Measurements from ENCODE around the gene TSPAN3.

TSPAN3 gene

DNA sequence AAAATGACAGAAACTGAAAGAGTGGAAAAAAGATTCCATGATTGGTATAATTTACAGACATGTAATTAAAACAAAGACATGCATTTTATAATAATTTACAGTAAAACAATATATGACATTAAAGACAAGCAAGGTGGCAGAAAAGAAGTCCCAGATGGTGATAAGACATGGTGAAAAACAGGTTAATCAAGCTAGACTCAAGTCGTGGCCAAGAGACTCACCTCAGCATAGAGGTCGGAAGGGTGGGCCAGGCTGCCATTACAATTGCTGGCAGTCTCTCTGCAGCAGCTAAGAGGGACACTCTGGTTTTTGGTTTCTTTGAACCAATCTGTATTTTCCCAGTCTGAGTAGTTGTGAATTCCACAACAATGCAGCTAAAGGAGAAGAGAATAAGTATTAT is 18.4 kb downstream of the TSPAN3 start:
- no peak for DNase-seq (ENCODE audit: low read depth)

- no peak for DNase-seq (ENCODE audit: low read depth)
These were observed 22.6 kb downstream of the TSPAN3 start for GRCh38 chr15:77048135-77048876.

DNA sequence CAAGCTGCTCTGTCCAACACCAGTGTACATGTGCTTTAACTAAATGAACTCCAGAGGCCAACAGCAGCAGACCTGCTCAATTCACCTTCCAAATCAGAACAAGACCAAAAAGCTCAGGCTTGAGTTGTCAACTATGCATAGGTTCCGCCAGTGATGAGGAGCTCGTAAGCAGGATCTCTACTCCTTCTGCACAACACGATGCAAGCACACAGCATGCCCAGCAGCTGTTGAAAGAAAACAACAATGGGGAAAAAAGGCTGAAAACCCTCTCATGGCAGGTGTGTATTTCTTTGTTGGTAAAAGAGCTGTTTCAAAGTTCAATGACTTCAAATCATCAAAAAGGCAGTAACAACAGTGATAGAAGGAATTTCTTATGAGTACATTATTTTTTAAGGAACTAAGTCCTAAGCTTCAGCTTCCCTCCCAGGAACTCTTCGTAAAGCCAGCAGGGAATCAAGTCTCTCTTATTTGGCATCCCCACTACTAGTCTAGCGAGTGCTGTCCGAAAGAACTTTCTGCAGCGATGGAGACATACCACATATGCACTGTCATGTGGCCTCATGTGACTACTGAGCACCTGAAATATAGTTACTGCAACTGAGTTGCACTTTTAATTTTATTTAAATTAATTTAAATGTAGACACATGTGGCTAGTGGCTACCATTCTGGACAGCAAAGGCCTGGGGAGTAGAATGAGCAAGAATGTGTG is 24.1 kb downstream of the TSPAN3 start:
- no peak for DNase-seq (ENCODE audit: low read depth)

GRCh38 chr15:77045985-77046384 is 24.9 kb downstream of the TSPAN3 start:
- DNase-seq (ENCODE audit: low read depth): no peak

DNA sequence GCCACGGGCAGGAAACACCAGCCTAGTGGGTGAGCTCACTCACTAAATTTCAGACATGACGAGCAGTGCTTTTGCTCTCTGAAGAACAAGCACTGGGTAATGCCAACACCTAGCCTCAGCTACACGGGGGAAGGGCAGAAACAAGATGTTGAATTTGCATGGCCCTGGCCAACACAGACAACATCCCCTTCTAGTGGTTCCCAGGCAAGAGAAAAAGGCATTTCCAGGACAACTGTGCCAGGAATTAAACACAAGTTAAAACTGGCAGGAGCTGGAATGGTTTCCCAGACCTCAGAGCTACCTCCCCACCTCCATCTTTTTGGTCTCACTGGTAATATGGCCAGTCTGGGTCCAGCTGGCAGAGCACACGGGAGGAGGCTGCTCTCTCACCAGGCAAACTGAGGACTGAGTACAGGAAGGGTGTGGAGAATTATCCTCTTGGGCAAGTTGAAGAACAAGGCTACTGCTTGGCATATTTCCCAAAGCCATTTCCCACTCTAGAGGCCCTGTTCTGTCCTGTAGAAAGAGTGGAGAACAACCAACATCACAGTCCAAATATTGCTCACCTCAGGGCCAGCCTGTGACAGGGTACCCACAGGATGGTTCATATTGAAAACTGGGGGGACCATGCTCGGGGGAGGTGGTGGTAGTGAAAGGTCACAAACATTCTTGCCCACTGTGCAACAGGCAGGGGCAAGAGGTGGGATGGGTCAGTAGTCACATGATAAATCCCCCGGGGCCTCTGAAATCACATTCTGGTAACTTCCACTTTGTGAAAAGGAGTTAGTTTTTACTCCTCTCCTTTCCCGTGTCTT is 26.5 kb downstream of the TSPAN3 start:
- DNase-seq (ENCODE audit: low read depth): no peak

GRCh38 chr15:77042955-77043920 is 27.7 kb downstream of the TSPAN3 start:
- DNase-seq (ENCODE audit: low read depth): no peak

GRCh38 chr15:77042245-77042919 is 28.5 kb downstream of the TSPAN3 start:
- DNase-seq (ENCODE audit: low read depth): no peak

DNA sequence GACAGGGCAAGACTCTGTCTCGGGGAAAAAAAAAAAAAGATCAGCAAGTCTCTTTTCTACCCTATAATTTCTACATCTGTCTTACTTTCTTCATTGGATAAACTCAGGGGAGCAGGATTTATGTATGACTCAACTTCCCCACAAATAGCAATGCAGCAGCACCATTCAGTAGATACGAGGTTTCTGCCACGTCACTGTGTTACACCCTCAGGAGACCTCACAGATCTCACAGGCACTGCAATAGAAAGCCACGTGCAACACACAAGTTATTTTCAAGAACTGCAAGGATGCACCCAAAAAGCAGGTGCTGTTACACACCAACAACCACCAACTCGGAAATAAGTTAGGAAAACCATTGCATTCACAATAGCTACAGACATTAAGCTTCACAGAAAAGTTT is 30.2 kb downstream of the TSPAN3 start:
- DNase-seq (ENCODE audit: low read depth): no peak

DNA sequence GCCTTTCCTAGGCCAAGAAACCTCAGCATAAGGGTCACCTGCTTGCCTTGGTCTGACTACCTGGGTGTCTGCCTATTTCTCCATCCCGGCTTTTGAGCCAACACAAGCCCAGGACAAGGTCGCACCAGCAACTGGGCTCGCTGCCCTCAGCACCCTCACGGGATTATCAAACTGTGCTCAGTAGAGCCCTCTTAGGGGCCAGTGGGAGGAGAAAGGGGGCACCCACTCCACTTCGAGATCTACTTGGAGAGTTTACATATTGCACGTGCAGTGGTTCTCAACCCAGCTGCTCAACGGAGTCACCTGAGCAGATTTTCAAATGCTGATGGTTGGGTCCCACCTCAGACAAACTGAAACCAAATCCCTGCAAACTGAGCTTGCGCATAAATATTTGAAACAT is 31.1 kb downstream of the TSPAN3 start:
- DNase-seq (ENCODE audit: low read depth): no peak

DNA sequence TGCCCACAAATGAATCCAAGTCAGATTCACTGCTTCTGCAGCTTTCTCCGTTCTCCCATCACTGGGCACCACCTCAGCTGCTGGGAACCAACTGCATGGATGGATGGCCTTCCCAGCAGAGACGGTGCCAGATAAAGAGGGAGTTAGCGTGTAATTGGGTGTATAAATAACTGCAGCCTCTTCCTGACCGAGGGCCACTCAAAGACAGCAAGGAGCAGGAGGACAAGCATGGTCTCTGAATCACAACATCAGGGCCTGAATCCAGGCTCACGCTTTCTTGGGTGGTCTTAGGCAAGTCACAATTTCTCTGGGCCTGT is 31.7 kb downstream of the TSPAN3 start:
- no peak for DNase-seq (ENCODE audit: low read depth)

DNA sequence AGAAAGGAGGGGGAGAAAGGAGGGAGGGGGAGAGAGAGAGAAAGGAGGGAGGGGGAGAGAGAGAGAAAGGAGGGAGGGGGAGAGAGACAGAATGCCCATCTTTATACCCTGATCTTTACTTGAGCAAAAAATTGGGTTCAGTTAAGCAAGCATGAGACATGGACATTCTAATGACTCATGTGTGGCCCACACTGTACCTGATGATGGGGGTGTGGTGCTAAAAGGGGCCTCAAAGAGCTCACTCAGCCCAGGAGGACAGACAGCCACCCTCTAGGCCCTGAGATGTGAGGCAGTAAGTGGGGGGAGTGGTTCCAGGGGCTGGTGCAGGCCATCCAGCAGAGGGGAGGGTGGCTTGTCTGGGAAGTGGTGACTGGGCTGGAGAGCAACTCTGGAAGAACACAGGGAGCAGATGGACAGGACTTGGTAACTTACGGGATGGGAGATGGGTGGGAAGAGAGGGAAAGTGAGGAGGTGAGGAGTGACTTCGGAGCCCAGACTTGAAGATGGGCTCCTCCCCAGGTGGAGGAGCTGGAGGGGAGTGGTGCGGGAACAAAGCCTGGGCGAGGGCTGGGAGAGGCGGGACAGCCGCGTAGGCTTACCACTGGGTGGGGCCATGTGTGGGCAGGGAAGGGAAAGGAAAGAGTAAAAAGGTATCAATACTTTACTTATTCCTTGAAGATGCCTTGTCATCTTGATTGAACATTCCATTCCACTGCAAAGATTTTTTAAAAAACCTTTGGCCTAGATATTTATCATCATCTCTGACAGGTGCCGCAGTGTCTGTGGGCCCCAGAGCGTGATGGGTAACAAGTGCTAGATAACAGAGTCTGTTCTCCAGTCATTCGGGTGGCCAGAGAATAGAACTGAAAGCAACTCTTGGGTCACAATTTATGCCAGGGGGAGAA is 32.3 kb downstream of the TSPAN3 start:
- no peak for DNase-seq (ENCODE audit: low read depth)

GRCh38 chr15:77037388-77038209 is 33.3 kb downstream of the TSPAN3 start:
- DNase-seq (ENCODE audit: low read depth): no peak

GRCh38 chr15:77036537-77037387 is 34.1 kb downstream of the TSPAN3 start:
- no peak for DNase-seq (ENCODE audit: low read depth)

GRCh38 chr15:77035999-77036471 is 34.9 kb downstream of the TSPAN3 start:
- DNase-seq (ENCODE audit: low read depth): no peak

DNA sequence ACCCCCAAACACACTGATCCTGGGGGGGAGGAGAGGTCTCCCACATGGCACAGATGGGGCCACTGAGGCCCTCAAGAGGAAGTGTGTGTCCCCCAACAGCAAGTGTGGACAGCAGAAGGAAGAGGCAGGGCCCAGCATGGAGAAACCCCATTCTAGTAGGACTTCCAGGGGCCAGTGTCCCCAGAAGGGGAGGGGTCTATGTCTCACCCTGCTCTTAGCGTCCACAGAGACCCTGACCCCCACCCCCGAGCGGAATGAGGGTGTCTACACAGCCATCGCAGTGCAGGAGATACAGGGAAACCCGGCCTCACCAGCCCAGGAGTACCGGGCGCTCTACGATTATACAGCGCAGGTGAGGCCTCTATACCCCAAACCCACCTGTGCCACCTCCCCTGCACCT is 35.3 kb downstream of the TSPAN3 start:
- no peak for DNase-seq (ENCODE audit: low read depth)

- DNase-seq (ENCODE audit: low read depth): no peak
These were observed 36.0 kb downstream of the TSPAN3 start for GRCh38 chr15:77034695-77035489.

All from fibroblast of the conjunctiva (primary cell).